K562 (cell line): ENCODE results near the gene CA7. TPM values are rescaled to one million over a fixed set of nuclear protein-coding genes. Genes with fewer than 3 reads are reported as not detected.

Experiments
- ATAC-seq: fragments of 200-7000 bp; cut with Tn5 transposase; 3 replicates; pipeline ENCODE4 v1.9.1; 2020; ENCODE audit warnings: moderate library complexity
- BruUV-seq: library from RNA; stranded (reverse); fragments of 400-500 nt; replicated peaks from 2 replicates; lab custom pipeline; 2021; lab: Mats Ljungman, UMichigan
- CTCF ChIA-PET: fragments of 300-600 bp; formaldehyde crosslinking; extraction: SDS; loops from one replicate; lab custom pipeline; 2021; ENCODE audit warnings: low intra/inter-chr PET ratio; lab: Yijun Ruan, JAX
- POLR2A ChIA-PET: fragments of 300-600, 350-650 bp; sonication (Branson Sonifier 250); formaldehyde crosslinking; extraction: SDS; loops from one replicate; lab custom pipeline; 2021; ENCODE audit warnings: antibody characterized with exemption, inconsistent platforms; lab: Yijun Ruan, JAX
- DNase-seq, 4 experiments: peaks; one replicate each; pipeline versions ENCODE4 v3.0.0 to v3.0.0-alpha.2; 2011 to 2018; ENCODE audit warnings: low spot score in 3 of 4, mixed read lengths in 3 of 4; ENCODE audit errors: extremely low read depth in 1 of 4
- FAIRE-seq: peaks from 2 replicates; lab custom pipeline; 2011; peaks lifted over from hg19 to GRCh38; lab: Jason Lieb, UNC
- H2AFZ ChIP-seq: 2 replicates; pipeline ENCODE4 v1.6.0; 2011; ENCODE audit warnings: low read depth, low read length, control low read depth, inconsistent platforms
- H3K27ac ChIP-seq: fragments of 200-600 bp; 3 replicates; pipeline ENCODE4 v1.8.0; 2011; ENCODE audit warnings: low read depth, mild to moderate bottlenecking, control low read depth, inconsistent platforms, low read length, moderate library complexity, mixed read lengths; ENCODE audit errors: extremely low read depth
- H3K27me3 ChIP-seq, 2 experiments: fragments of 300-600 bp in 1 of 2; 2 replicates in 1 of 2; 3 replicates in 1 of 2; pipeline versions ENCODE4 v1.6.0 to v1.8.0; 2011; ENCODE audit warnings: inconsistent platforms in 2 of 2, low read length in 2 of 2, mild to moderate bottlenecking in 1 of 2, mixed read lengths in 1 of 2, moderate library complexity in 1 of 2; ENCODE audit not compliant: control insufficient read depth in 2 of 2, insufficient read depth in 2 of 2
- H3K36me3 ChIP-seq: fragments of 300-600 bp; 3 replicates; pipeline ENCODE4 v1.8.0; 2011; ENCODE audit warnings: mild to moderate bottlenecking, low read length, inconsistent platforms; ENCODE audit not compliant: control insufficient read depth, insufficient read depth
- H3K4me1 ChIP-seq, 2 experiments: fragments of 200-600 bp in 1 of 2; replicated peaks in 1 of 2; 2 replicates in 1 of 2; 3 replicates in 1 of 2; pipeline versions ENCODE4 v1.5.1 to v1.8.0; 2011; ENCODE audit warnings: inconsistent platforms in 2 of 2, low read length in 2 of 2, mild to moderate bottlenecking in 1 of 2, mixed read lengths in 1 of 2, moderate library complexity in 1 of 2; ENCODE audit not compliant: control insufficient read depth in 2 of 2, insufficient read depth in 2 of 2
- H3K4me2 ChIP-seq: 2 replicates; pipeline ENCODE4 v1.6.1; 2011; ENCODE audit warnings: low read length, control low read depth, inconsistent platforms, mixed read lengths; ENCODE audit not compliant: insufficient read depth
- H3K4me3 ChIP-seq: fragments of 200-600 bp; sonication (generic), shearing (Covaris generic); 2 replicates; pipeline ENCODE4 v1.5.1; 2016; ENCODE audit warnings: control low read depth, inconsistent platforms
- H3K79me2 ChIP-seq: fragments of 200-600 bp; 3 replicates; pipeline ENCODE4 v1.8.0; 2011; ENCODE audit warnings: low read length, inconsistent platforms; ENCODE audit not compliant: control insufficient read depth, insufficient read depth
- H3K9ac ChIP-seq, 2 experiments: 2 replicates each; pipeline versions ENCODE4 v1.6.0 to v1.6.1; 2011; ENCODE audit warnings: low read depth in 2 of 2, low read length in 2 of 2, control low read depth in 1 of 2, inconsistent platforms in 1 of 2, mild to moderate bottlenecking in 1 of 2, mixed read lengths in 1 of 2; ENCODE audit not compliant: insufficient read depth in 1 of 2
- H3K9me1 ChIP-seq: one replicate; pipeline ENCODE4 v1.6.0; 2011; ENCODE audit warnings: inconsistent platforms, mild to moderate bottlenecking, low read length, moderate library complexity; ENCODE audit not compliant: control insufficient read depth, insufficient read depth
- H3K9me3 ChIP-seq: replicated peaks from 2 replicates; pipeline ENCODE4 v1.5.1; 2011; ENCODE audit warnings: low read depth, low read length, inconsistent platforms; ENCODE audit not compliant: control insufficient read depth, insufficient read depth
- H4K20me1 ChIP-seq: replicated peaks from 2 replicates; pipeline ENCODE4 v1.6.1; 2011; ENCODE audit warnings: low read length, inconsistent platforms, mixed read lengths; ENCODE audit not compliant: control insufficient read depth, insufficient read depth
- BRF1 ChIP-seq: IDR thresholded peaks from 3 replicates; pipeline ENCODE4 v1.6.1; 2011; ENCODE audit warnings: borderline replicate concordance, mild to moderate bottlenecking; ENCODE audit not compliant: insufficient read length; ENCODE audit errors: extremely low read depth
- CXXC5 ChIP-seq: fragments of 250-450 bp; sonication (Bioruptor Pico); IDR thresholded peaks from 2 replicates; pipeline ENCODE4 v1.8.0; 2022; ENCODE audit warnings: inconsistent platforms, mild to moderate bottlenecking, moderate library complexity
- E2F6 ChIP-seq, 2 experiments: IDR thresholded peaks; 2 replicates each; pipeline ENCODE4 v1.6.1; 2011; ENCODE audit warnings: borderline replicate concordance in 1 of 2, control low read depth in 1 of 2, low read depth in 1 of 2, low read length in 1 of 2, mild to moderate bottlenecking in 1 of 2, mixed read lengths in 1 of 2, moderate library complexity in 1 of 2; ENCODE audit not compliant: insufficient read depth in 1 of 2, insufficient read length in 1 of 2, poor library complexity in 1 of 2, severe bottlenecking in 1 of 2; ENCODE audit errors: extremely low read depth in 1 of 2
- EGR1 ChIP-seq: fragments of 450-650 bp; conservative IDR thresholded peaks from 2 replicates; pipeline ENCODE4 v1.6.1; 2017; ENCODE audit warnings: mild to moderate bottlenecking
- ID3 ChIP-seq, 2 experiments: fragments of 250-450 bp in 1 of 2; fragments of 450-650 bp in 1 of 2; sonication (Bioruptor Pico) in 1 of 2; IDR thresholded peaks; 2 replicates each; pipeline versions ENCODE4 v1.6.1 to v1.8.0; 2016 to 2021; ENCODE audit warnings: mild to moderate bottlenecking in 2 of 2, moderate library complexity in 2 of 2, missing compliant biosample characterization in 1 of 2, missing genetic modification characterization in 1 of 2
- MBD1 ChIP-seq: fragments of 250-450 bp; sonication (Bioruptor Pico); IDR thresholded peaks from 2 replicates; pipeline ENCODE4 v1.8.0; 2022; ENCODE audit warnings: inconsistent platforms
- ZNF695 ChIP-seq: fragments of 450-650 bp; formaldehyde crosslinking; IDR thresholded peaks from 2 replicates; pipeline ENCODE4 v1.4.0; 2020; ENCODE audit warnings: mild to moderate bottlenecking, moderate library complexity
- ZNF830 ChIP-seq: fragments of 250-450 bp; sonication (Bioruptor Pico); IDR thresholded peaks from 2 replicates; pipeline ENCODE4 v1.5.0; 2021; ENCODE audit warnings: mild to moderate bottlenecking
- WGBS: fragments of 100-300 bp; shearing (Covaris generic); methylation state at CpG from one replicate; pipeline ENCODE4 v1.1.6; 2016; ENCODE audit warnings: low coverage, mixed read lengths; ENCODE audit not compliant: insufficient coverage; ENCODE audit errors: missing lambda C conversion rate; 5-methylcytosine and 5-hydroxymethylcytosine counted together
- in situ Hi-C: fragments of 300-500 bp; cut with MboI; formaldehyde crosslinking; loops from 4 replicates; pipeline ENCODE4 v1.15.0; 2018; ENCODE audit warnings: inconsistent platforms, mixed read lengths
- intact Hi-C: fragments of 100-400 bp; cut with micrococcal nuclease; formaldehyde crosslinking; loops from 2 replicates; pipeline ENCODE4 v1.14.2; 2022
- polyA plus RNA-seq, 8 experiments: library from polyadenylated mRNA; depleted of rRNA in 4 of 8; stranded (reverse) in 5 of 8; unstranded in 3 of 8; fragments of >200 nt; fragmentation: Nextera tagmentation in 2 of 8; fragmentation: Illumina TruSeq in 1 of 8; extraction: Ambion mirVana in 2 of 8; extraction: Trizol in 1 of 8; gene quantifications; 2 replicates each; pipeline versions ENCODE4 v1.2.1 to v1.2.3, GENCODE V29; 2011 to 2014; ENCODE audit warnings: inconsistent platforms in 1 of 8, missing spikeins in 1 of 8
- total RNA-seq, 7 experiments: library from RNA; depleted of rRNA in 6 of 7; stranded (reverse); fragments of >200 nt in 6 of 7; fragmentation: Illumina TruSeq in 2 of 7; extraction: Trizol in 2 of 7; gene quantifications; 2 replicates each; pipeline versions ENCODE4 v1.2.1 to v1.2.3, GENCODE V29; 2011 to 2021; ENCODE audit warnings: low replicate concordance in 1 of 7
- TF ChIP-seq, protein P1 (sequence below), 2 experiments: fragments of 450-650 bp; formaldehyde crosslinking in 1 of 2; IDR thresholded peaks; 2 replicates each; pipeline versions ENCODE4 v1.4.0 to v1.6.1; 2014 to 2020; ENCODE audit warnings: mild to moderate bottlenecking in 2 of 2, borderline replicate concordance in 1 of 2, low read depth in 1 of 2

Gene CA7
- total and polyA plus RNA-seq, 9 of the 15 experiments (the other 6 are each of a cell fraction or from before 2014, with no cell fraction given) = 0.03 to 0.07 (median 0.05) TPM; not detected in 5

DNA sequence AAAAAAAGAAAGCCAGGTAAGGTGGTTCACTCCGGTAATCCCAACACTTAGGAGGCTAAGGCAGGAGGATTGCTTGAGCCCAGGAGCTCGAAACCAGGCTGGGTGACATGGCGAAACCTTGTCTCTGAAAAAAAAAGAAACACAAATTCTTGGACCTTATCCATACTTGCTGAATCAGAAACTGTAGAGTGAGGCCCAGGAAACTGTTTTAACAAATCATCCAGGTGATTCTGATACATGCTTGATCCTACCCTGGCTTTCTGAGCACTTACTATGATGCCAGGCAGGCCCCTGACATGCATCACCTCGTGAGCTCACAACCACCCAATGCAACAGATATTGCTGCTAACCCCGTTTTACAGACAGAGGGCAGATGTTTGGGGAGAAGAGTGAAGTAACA, 9.5 kb upstream of the CA7 start:
- no peak overlapping the region for H3K4me3 ChIP-seq
- intact Hi-C loops (no loop called here), in situ Hi-C loops (no loop called here)
- H3K9me3 ChIP-seq = no peaks in the 10 kb centered on the region
- no peak overlapping the region for H3K27ac ChIP-seq
- no peak for FAIRE-seq
- no peaks in the 10 kb centered on the region for H4K20me1 ChIP-seq
- no peak overlapping the region for H3K9ac ChIP-seq
- DNase-seq = peak in 1 of 4 experiments; percentile 5
- no peak overlapping the region for H2AFZ ChIP-seq
- ChIA-PET CTCF (no interaction called here), POLR2A (interaction anchor here (0.6 to 1.4 kb wide), 2 partner anchors 8 to 228 kb away, joined by 3 to 4 read pairs; no protein-coding TSS in a partner anchor)
- H3K27me3 ChIP-seq = peaks cover 0 to 4% of the 10 kb centered on the region in 2 experiments; a peak in 1 of 5 replicates
- BruUV-seq = no TSS peak
- 29% methylated on average over 5 of the region's 5 CpGs for WGBS
- peaks cover 12% of the 10 kb centered on the region for H3K79me2 ChIP-seq
- H3K36me3 ChIP-seq = no peaks in the 10 kb centered on the region
- ATAC-seq = no peak
- no peak overlapping the region for H3K4me2 ChIP-seq
- H3K9me1 ChIP-seq = no peaks in the 10 kb centered on the region
- peaks cover 2 to 4% of the 10 kb centered on the region in 2 experiments; a peak in 3 of 5 replicates for H3K4me1 ChIP-seq
- TF ChIP-seq CXXC5 (CRISPR knock-in tag) = no peak
- TF ChIP-seq MBD1 = no peak
- TF ChIP-seq BRF1 = no peak
- TF ChIP-seq, protein P1, sequence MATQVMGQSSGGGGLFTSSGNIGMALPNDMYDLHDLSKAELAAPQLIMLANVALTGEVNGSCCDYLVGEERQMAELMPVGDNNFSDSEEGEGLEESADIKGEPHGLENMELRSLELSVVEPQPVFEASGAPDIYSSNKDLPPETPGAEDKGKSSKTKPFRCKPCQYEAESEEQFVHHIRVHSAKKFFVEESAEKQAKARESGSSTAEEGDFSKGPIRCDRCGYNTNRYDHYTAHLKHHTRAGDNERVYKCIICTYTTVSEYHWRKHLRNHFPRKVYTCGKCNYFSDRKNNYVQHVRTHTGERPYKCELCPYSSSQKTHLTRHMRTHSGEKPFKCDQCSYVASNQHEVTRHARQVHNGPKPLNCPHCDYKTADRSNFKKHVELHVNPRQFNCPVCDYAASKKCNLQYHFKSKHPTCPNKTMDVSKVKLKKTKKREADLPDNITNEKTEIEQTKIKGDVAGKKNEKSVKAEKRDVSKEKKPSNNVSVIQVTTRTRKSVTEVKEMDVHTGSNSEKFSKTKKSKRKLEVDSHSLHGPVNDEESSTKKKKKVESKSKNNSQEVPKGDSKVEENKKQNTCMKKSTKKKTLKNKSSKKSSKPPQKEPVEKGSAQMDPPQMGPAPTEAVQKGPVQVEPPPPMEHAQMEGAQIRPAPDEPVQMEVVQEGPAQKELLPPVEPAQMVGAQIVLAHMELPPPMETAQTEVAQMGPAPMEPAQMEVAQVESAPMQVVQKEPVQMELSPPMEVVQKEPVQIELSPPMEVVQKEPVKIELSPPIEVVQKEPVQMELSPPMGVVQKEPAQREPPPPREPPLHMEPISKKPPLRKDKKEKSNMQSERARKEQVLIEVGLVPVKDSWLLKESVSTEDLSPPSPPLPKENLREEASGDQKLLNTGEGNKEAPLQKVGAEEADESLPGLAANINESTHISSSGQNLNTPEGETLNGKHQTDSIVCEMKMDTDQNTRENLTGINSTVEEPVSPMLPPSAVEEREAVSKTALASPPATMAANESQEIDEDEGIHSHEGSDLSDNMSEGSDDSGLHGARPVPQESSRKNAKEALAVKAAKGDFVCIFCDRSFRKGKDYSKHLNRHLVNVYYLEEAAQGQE (IDR thresholded peaks at IDR 0.05; ENCODE audit: borderline replicate concordance) = no peak
- TF ChIP-seq, protein P1 (CRISPR knock-in tag; IDR thresholded peaks at IDR 0.05; ENCODE audit: low read depth) = no peak
- TF ChIP-seq ZNF830 (CRISPR knock-in tag) = no peak
- no peak for TF ChIP-seq EGR1
- no peak for TF ChIP-seq ID3 (CRISPR knock-in tag; IDR thresholded peaks at IDR 0.05)
- TF ChIP-seq ID3 (tag; IDR thresholded peaks at IDR 0.05) = no peak
- TF ChIP-seq E2F6 (IDR thresholded peaks at IDR 0.05; ENCODE audit: borderline replicate concordance in 1 of 2, extremely low read depth in 1 of 2, insufficient read depth in 1 of 2, insufficient read length in 1 of 2, low read depth in 1 of 2, low read length in 1 of 2, poor library complexity in 1 of 2, severe bottlenecking in 1 of 2) = no peak
- no peak for TF ChIP-seq ZNF695 (CRISPR knock-in tag)
